ENCODE data around the gene FNTB.

Gene FNTB

DNA sequence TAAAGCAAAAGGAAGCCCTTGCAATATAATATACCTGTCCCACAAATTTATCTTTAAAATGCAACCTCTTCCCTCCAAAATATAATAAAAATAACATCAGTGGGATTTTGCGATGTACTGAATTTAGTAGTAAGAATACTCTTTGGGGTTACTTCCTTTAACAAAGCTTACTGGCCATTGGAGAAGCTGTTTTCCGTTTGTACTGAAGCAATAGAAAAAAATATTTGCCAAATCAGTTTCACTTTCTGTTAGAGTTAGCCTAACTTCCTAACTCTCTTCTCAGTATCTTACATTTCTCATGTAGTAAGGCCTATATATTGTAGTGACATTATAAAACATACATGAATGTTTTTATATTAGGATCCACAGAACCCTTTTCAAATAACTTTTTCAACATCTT, 111.9 kb downstream of the FNTB start:
- no peak for TF ChIP-seq EZH2phosphoT487 (IDR thresholded peaks at IDR 0.05; ENCODE audit: borderline replicate concordance, low read length)
- TF ChIP-seq, protein P1, sequence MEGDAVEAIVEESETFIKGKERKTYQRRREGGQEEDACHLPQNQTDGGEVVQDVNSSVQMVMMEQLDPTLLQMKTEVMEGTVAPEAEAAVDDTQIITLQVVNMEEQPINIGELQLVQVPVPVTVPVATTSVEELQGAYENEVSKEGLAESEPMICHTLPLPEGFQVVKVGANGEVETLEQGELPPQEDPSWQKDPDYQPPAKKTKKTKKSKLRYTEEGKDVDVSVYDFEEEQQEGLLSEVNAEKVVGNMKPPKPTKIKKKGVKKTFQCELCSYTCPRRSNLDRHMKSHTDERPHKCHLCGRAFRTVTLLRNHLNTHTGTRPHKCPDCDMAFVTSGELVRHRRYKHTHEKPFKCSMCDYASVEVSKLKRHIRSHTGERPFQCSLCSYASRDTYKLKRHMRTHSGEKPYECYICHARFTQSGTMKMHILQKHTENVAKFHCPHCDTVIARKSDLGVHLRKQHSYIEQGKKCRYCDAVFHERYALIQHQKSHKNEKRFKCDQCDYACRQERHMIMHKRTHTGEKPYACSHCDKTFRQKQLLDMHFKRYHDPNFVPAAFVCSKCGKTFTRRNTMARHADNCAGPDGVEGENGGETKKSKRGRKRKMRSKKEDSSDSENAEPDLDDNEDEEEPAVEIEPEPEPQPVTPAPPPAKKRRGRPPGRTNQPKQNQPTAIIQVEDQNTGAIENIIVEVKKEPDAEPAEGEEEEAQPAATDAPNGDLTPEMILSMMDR (IDR thresholded peaks at IDR 0.05; ENCODE audit: low read depth, low read length, poor library complexity, severe bottlenecking), result no peak
- Histone ChIP-seq H3K4me2 (ENCODE audit: low read length) (peak overlapping the region; percentile 50), H3K27me3 (ENCODE audit: control insufficient read depth, low read length) (no peaks in the 10 kb centered on the region), H4K20me1 (ENCODE audit: control insufficient read depth, insufficient read depth, low read depth, low read length) (no peaks in the 10 kb centered on the region; the same call in 1 of the 2 replicates), H3K9me2 (replicated peaks; ENCODE audit: control insufficient read depth, low read length) (no peaks in the 10 kb centered on the region), H3F3A (ENCODE audit: control insufficient read depth, insufficient read depth) (no peaks in the 10 kb centered on the region), H3K4me3 (ENCODE audit: low read length) (peak overlapping the region; percentile 28), H3K79me2 (ENCODE audit: control insufficient read depth, low read length) (peaks cover 80% of the 10 kb centered on the region), H3K27ac (ENCODE audit: low read depth, low read length) (no peak overlapping the region), H3K36me3 (ENCODE audit: control insufficient read depth, low read length) (peaks cover 61% of the 10 kb centered on the region), H3K4me1 (ENCODE audit: control insufficient read depth, low read length) (peaks cover 36% of the 10 kb centered on the region), H3K9me3 (ENCODE audit: control insufficient read depth, insufficient read depth, low read length) (no peaks in the 10 kb centered on the region)

DNA sequence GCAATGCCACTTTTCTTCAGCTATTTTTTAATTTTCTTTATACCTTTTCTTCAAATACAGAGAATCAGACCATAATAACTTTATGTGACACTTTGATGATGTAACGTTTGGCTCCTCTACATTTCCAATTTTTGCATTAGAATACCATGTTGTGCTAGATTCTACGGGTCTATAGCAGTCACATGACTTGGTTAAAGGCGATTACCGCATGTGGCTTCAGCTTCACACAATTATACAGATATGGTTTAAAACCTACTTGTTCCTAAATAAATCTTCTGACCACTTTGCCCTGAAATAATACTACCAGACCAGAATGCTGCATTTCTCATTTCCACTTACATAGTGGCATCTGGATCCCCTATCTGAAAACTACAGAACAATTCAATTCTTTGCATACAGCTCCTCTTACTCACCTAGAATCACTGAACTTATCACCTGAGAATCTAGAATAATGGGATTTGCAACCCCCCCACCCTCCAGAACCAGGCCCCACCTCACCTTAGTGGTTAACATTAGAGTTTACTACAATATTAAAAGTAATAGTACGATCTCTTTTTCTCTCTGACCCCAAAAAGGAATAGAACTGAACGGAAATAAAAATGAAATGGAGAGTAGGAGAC, 114.3 kb downstream of the FNTB start:
- H3K27me3 ChIP-seq (ENCODE audit: control insufficient read depth, low read length), result no peaks in the 10 kb centered on the region
- peak overlapping the region; percentile 89 for H3K4me3 ChIP-seq (ENCODE audit: low read length)
- peaks cover 37% of the 10 kb centered on the region for H3K4me1 ChIP-seq (ENCODE audit: control insufficient read depth, low read length)
- H3F3A ChIP-seq (ENCODE audit: control insufficient read depth, insufficient read depth), result no peaks in the 10 kb centered on the region
- H3K27ac ChIP-seq (ENCODE audit: low read depth, low read length), result no peak overlapping the region
- peaks cover 37% of the 10 kb centered on the region for H3K36me3 ChIP-seq (ENCODE audit: control insufficient read depth, low read length)
- H3K79me2 ChIP-seq (ENCODE audit: control insufficient read depth, low read length), result peaks cover 60% of the 10 kb centered on the region
- TF ChIP-seq, protein P1 (IDR thresholded peaks at IDR 0.05; ENCODE audit: low read depth, low read length, poor library complexity, severe bottlenecking), result no peak
- no peak for TF ChIP-seq EZH2phosphoT487 (IDR thresholded peaks at IDR 0.05; ENCODE audit: borderline replicate concordance, low read length)
- no peaks in the 10 kb centered on the region; the same call in 1 of the 2 replicates for H4K20me1 ChIP-seq (ENCODE audit: control insufficient read depth, insufficient read depth, low read depth, low read length)
- peak overlapping the region; percentile 74 for H3K4me2 ChIP-seq (ENCODE audit: low read length)
- no peaks in the 10 kb centered on the region for H3K9me2 ChIP-seq (replicated peaks; ENCODE audit: control insufficient read depth, low read length)
- no peaks in the 10 kb centered on the region for H3K9me3 ChIP-seq (ENCODE audit: control insufficient read depth, insufficient read depth, low read length)

DNA sequence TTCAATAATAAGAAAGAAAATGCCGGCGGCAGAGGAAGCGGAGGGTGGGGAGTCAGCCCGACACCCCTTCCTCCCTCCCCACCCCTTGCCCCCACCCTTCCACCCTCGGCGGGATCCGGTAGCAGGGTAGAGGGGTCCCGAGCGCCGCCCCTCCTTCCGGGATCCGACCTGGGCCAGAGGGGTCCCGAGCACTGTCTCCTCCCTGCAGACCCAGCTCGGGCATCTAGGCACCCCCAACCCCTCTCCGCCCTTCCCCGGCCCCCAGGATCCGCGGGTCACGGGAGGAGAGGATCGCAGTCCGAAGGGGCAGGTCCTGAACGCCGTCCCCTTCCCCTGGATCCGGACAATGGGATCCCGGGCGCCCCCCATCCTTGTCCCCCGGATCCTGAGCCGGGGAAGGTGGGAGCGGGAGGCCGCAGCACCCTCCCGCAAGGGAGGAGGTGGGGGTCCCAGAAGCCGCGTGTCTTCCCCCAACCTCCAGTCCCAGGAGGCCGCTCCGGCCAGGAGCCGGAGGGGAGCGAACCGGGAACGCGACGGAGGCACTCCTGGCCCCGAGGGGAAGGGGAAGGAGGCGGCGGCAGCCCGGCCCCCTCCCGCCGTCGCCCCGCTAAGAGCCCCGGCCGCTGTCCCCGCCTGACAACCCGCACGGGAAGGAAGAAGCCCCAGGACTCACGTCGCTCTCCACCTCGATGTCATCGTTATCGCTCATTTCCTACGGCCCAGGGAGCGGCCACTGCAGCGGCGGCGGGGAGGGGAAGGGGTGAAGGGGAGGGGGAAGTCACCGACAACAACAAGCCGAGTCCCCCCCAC, 115.1 kb downstream of the FNTB start:
- Histone ChIP-seq H3K4me3 (ENCODE audit: low read length) (peak overlapping the region; percentile 89), H3F3A (ENCODE audit: control insufficient read depth, insufficient read depth) (no peaks in the 10 kb centered on the region), H3K27me3 (ENCODE audit: control insufficient read depth, low read length) (no peaks in the 10 kb centered on the region), H3K9me3 (ENCODE audit: control insufficient read depth, insufficient read depth, low read length) (no peaks in the 10 kb centered on the region), H3K36me3 (ENCODE audit: control insufficient read depth, low read length) (peaks cover 29% of the 10 kb centered on the region), H4K20me1 (ENCODE audit: control insufficient read depth, insufficient read depth, low read depth, low read length) (no peaks in the 10 kb centered on the region; the same call in 1 of the 2 replicates), H3K4me1 (ENCODE audit: control insufficient read depth, low read length) (peaks cover 37% of the 10 kb centered on the region), H3K4me2 (ENCODE audit: low read length) (peak overlapping the region; percentile 74), H3K27ac (ENCODE audit: low read depth, low read length) (peak overlapping the region; percentile 69), H3K79me2 (ENCODE audit: control insufficient read depth, low read length) (peaks cover 52% of the 10 kb centered on the region), H3K9me2 (replicated peaks; ENCODE audit: control insufficient read depth, low read length) (no peaks in the 10 kb centered on the region)
- no peak for TF ChIP-seq EZH2phosphoT487 (IDR thresholded peaks at IDR 0.05; ENCODE audit: borderline replicate concordance, low read length)
- TF ChIP-seq, protein P1 (IDR thresholded peaks at IDR 0.05; ENCODE audit: low read depth, low read length, poor library complexity, severe bottlenecking), result no peak
